Liver (tissue), 9 donors: ENCODE results near the gene FN1. TPM values are rescaled to one million over a fixed set of nuclear protein-coding genes. Genes with fewer than 3 reads are reported as not detected.

ENCODE experiments used
- DNase-seq: peaks from one replicate; pipeline ENCODE4 v3.0.0-alpha.2; 2017; ENCODE audit warnings: low spot score
- H3K27ac ChIP-seq, 2 donors: one replicate each; pipeline ENCODE4 v1.7.0; 2013; ENCODE audit warnings: inconsistent platforms in 2 of 2, low read length in 2 of 2, control low read depth in 1 of 2, low read depth in 1 of 2, mild to moderate bottlenecking in 1 of 2
- H3K27me3 ChIP-seq, 4 donors: one replicate each; pipeline versions ENCODE4 v1.6.1 to v1.7.0; 2013; ENCODE audit warnings: low read length in 3 of 4, inconsistent platforms in 1 of 4, mild to moderate bottlenecking in 1 of 4, moderate library complexity in 1 of 4; ENCODE audit not compliant: control insufficient read depth in 4 of 4, insufficient read depth in 4 of 4
- H3K36me3 ChIP-seq, 4 donors: one replicate each; pipeline versions ENCODE4 v1.6.1 to v1.7.0; 2013; ENCODE audit warnings: low read length in 3 of 4, mild to moderate bottlenecking in 3 of 4, low read depth in 1 of 4, moderate library complexity in 1 of 4; ENCODE audit not compliant: control insufficient read depth in 4 of 4, insufficient read depth in 3 of 4
- H3K4me1 ChIP-seq, 4 donors: one replicate each; pipeline versions ENCODE4 v1.6.1 to v1.7.0; 2013; ENCODE audit warnings: low read length in 3 of 4, mild to moderate bottlenecking in 3 of 4, moderate library complexity in 1 of 4; ENCODE audit not compliant: control insufficient read depth in 4 of 4, insufficient read depth in 4 of 4
- H3K4me3 ChIP-seq, 3 donors: one replicate each; pipeline versions ENCODE4 v1.6.1 to v1.7.0; 2013; ENCODE audit warnings: low read length in 3 of 3, control low read depth in 1 of 3, low read depth in 1 of 3, mild to moderate bottlenecking in 1 of 3
- H3K9ac ChIP-seq, 2 donors: one replicate each; pipeline ENCODE4 v1.7.0; 2013; ENCODE audit warnings: low read length in 2 of 2, mild to moderate bottlenecking in 2 of 2, moderate library complexity in 2 of 2, control low read depth in 1 of 2, low read depth in 1 of 2
- H3K9me3 ChIP-seq, 4 donors: one replicate each; pipeline versions ENCODE4 v1.6.1 to v1.7.0; 2013; ENCODE audit warnings: low read length in 3 of 4; ENCODE audit not compliant: control insufficient read depth in 4 of 4
- EGR1 ChIP-seq, 2 donors: IDR thresholded peaks; 2 replicates each; pipeline ENCODE4 v1.6.1; 2016 to 2018; ENCODE audit warnings: antibody characterized with exemption in 2 of 2, low read depth in 2 of 2
- FOXA1 ChIP-seq: IDR thresholded peaks from 2 replicates; pipeline ENCODE4 v1.6.1; 2016; ENCODE audit warnings: antibody characterized with exemption
- FOXA2 ChIP-seq: IDR thresholded peaks from 2 replicates; pipeline ENCODE4 v1.6.1; 2016; ENCODE audit warnings: antibody characterized with exemption
- GABPA ChIP-seq, 2 donors: IDR thresholded peaks in 1 of 2; conservative IDR thresholded peaks in 1 of 2; 2 replicates each; pipeline ENCODE4 v1.6.1; 2016; ENCODE audit warnings: antibody characterized with exemption in 2 of 2, mild to moderate bottlenecking in 1 of 2, moderate library complexity in 1 of 2
- HNF4A ChIP-seq, 2 donors: conservative IDR thresholded peaks; 2 replicates each; pipeline ENCODE4 v1.6.1; 2016; ENCODE audit warnings: antibody characterized with exemption in 2 of 2, mild to moderate bottlenecking in 2 of 2
- HNF4G ChIP-seq: IDR thresholded peaks from 2 replicates; pipeline ENCODE4 v1.6.1; 2016; ENCODE audit warnings: antibody characterized with exemption
- JUND ChIP-seq, 2 donors: IDR thresholded peaks; 2 replicates each; pipeline ENCODE4 v1.6.1; 2016; ENCODE audit warnings: antibody characterized with exemption in 2 of 2
- NR2F2 ChIP-seq: IDR thresholded peaks from 2 replicates; pipeline ENCODE4 v1.6.1; 2016; ENCODE audit warnings: antibody characterized with exemption
- REST ChIP-seq: IDR thresholded peaks from 2 replicates; pipeline ENCODE4 v1.6.1; 2016; ENCODE audit warnings: antibody characterized with exemption, mild to moderate bottlenecking
- SP1 ChIP-seq: IDR thresholded peaks from 2 replicates; pipeline ENCODE4 v1.6.1; 2018; ENCODE audit warnings: antibody characterized with exemption, mild to moderate bottlenecking
- TAF1 ChIP-seq: conservative IDR thresholded peaks from 2 replicates; pipeline ENCODE4 v1.6.1; 2016; ENCODE audit warnings: antibody characterized with exemption, mild to moderate bottlenecking
- YY1 ChIP-seq: IDR thresholded peaks from 2 replicates; pipeline ENCODE4 v1.6.1; 2016; ENCODE audit warnings: antibody characterized with exemption, mild to moderate bottlenecking
- WGBS: extraction: QIAGEN DNeasy Blood & Tissue Kit; methylation state at CpG from one replicate; pipeline ENCODE4 v1.1.7; 2013; 5-methylcytosine and 5-hydroxymethylcytosine counted together
- polyA plus RNA-seq, 2 donors: library from polyadenylated mRNA; stranded (reverse) in 1 of 2; unstranded in 1 of 2; fragments of 200-250 nt in 1 of 2; fragments of >200 nt in 1 of 2; fragmentation: Nextera tagmentation in 1 of 2; extraction: Ambion mirVana in 1 of 2; gene quantifications; one replicate each; pipeline versions ENCODE4 v1.2.1 to v1.2.3, GENCODE V29; 2013 to 2015
- total RNA-seq, 2 donors: library from RNA; depleted of rRNA; stranded (reverse); fragments of >200 nt; gene quantifications; one replicate each; pipeline ENCODE4 v1.2.3, GENCODE V29; 2014
- TF ChIP-seq, protein P1 (sequence below): IDR thresholded peaks from 2 replicates; pipeline ENCODE4 v1.6.1; 2016; ENCODE audit warnings: antibody characterized with exemption
- TF ChIP-seq, protein P2 (sequence below): IDR thresholded peaks from 2 replicates; pipeline ENCODE4 v1.6.1; 2016; ENCODE audit warnings: antibody characterized with exemption
- TF ChIP-seq, protein P3 (sequence below): fragments of 150-350 bp; IDR thresholded peaks from 2 replicates; pipeline ENCODE4 v1.5.1; 2017; ENCODE audit warnings: improper control_type of control experiment, low read depth, low read length; ENCODE audit not compliant: missing input control
- donor health status: healthy.
- donor health status: healthy.
- donor health status: healthy.
- donor health status: healthy.
- donor health status: healthy.

The FN1 gene
- total and polyA plus RNA-seq, 4 donors = 545 to 1,402 (median 837) TPM

GRCh38 chr2:215372968-215373649, 62.8 kb downstream of the FN1 start:
- Histone ChIP-seq H3K9ac (no peak overlapping the region), H3K36me3 (peaks cover 7 to 87% (median 81%) of the 10 kb centered on the region in 4 donors)

GRCh38 chr2:215371915-215372897, 63.7 kb downstream of the FN1 start:
- H3K27me3 ChIP-seq = no peaks in the 10 kb centered on the region
- no peak overlapping the region for H3K9ac ChIP-seq
- 88% methylated on average over 14 of the region's 14 CpGs for WGBS
- no peak overlapping the region for H3K4me3 ChIP-seq
- H3K27ac ChIP-seq = no peak overlapping the region
- no peak for DNase-seq
- no peaks in the 10 kb centered on the region for H3K4me1 ChIP-seq
- no peaks in the 10 kb centered on the region for H3K9me3 ChIP-seq
- peaks cover 7 to 89% (median 83%) of the 10 kb centered on the region in 4 donors for H3K36me3 ChIP-seq
- TF ChIP-seq NR2F2 (no peak), HNF4A (conservative IDR thresholded peaks at IDR 0.05) (no peak), SP1 (no peak), EGR1 (IDR thresholded peaks at IDR 0.05; ENCODE audit: low read depth in 2 of 2) (no peak), GABPA (IDR thresholded peaks at IDR 0.05 in 1 of 2, conservative IDR thresholded peaks at IDR 0.05 in 1 of 2) (no peak), FOXA2 (no peak), TAF1 (no peak), REST (no peak), FOXA1 (no peak), JUND (IDR thresholded peaks at IDR 0.05) (no peak)
- TF ChIP-seq, protein P1, sequence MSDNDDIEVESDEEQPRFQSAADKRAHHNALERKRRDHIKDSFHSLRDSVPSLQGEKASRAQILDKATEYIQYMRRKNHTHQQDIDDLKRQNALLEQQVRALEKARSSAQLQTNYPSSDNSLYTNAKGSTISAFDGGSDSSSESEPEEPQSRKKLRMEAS = no peak
- TF ChIP-seq, protein P2, sequence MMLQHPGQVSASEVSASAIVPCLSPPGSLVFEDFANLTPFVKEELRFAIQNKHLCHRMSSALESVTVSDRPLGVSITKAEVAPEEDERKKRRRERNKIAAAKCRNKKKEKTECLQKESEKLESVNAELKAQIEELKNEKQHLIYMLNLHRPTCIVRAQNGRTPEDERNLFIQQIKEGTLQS = no peak
- TF ChIP-seq, protein P3, sequence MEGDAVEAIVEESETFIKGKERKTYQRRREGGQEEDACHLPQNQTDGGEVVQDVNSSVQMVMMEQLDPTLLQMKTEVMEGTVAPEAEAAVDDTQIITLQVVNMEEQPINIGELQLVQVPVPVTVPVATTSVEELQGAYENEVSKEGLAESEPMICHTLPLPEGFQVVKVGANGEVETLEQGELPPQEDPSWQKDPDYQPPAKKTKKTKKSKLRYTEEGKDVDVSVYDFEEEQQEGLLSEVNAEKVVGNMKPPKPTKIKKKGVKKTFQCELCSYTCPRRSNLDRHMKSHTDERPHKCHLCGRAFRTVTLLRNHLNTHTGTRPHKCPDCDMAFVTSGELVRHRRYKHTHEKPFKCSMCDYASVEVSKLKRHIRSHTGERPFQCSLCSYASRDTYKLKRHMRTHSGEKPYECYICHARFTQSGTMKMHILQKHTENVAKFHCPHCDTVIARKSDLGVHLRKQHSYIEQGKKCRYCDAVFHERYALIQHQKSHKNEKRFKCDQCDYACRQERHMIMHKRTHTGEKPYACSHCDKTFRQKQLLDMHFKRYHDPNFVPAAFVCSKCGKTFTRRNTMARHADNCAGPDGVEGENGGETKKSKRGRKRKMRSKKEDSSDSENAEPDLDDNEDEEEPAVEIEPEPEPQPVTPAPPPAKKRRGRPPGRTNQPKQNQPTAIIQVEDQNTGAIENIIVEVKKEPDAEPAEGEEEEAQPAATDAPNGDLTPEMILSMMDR = no peak

More at GRCh38 chr2:215372968-215373649, 62.8 kb downstream of the FN1 start:
- H3K4me3 ChIP-seq = no peak overlapping the region
- TF ChIP-seq FOXA2 = no peak
- TF ChIP-seq SP1 = no peak
- no peak for TF ChIP-seq YY1
- TF ChIP-seq NR2F2 = no peak
- TF ChIP-seq HNF4G = no peak
- TF ChIP-seq REST = no peak
- H3K27ac ChIP-seq = no peak overlapping the region
- H3K9me3 ChIP-seq = no peaks in the 10 kb centered on the region
- no peak for DNase-seq
- no peaks in the 10 kb centered on the region for H3K27me3 ChIP-seq
- WGBS = 91% methylated on average over 9 of the region's 9 CpGs
- H3K4me1 ChIP-seq = no peaks in the 10 kb centered on the region
